ENCODE data around the gene KCNT1. TPM values are rescaled to one million over a fixed set of nuclear protein-coding genes. Genes with fewer than 3 reads are reported as not detected.

Gene KCNT1
- total and polyA plus RNA-seq, 10 of the 15 experiments (the other 5 are each of a cell fraction or from before 2014, with no cell fraction given): not detected

- TF ChIP-seq E2F4 (IDR thresholded peaks at IDR 0.05; ENCODE audit: low read depth, low read length): no peak
Observed at GRCh38 chr9:135760465-135760864, 58.5 kb downstream of the KCNT1 start (continued).

- no peak for DNase-seq (ENCODE audit: low read depth, low spot score)
- Histone ChIP-seq H4K20me1 (ENCODE audit: control insufficient read depth, insufficient read depth) (no peaks in the 10 kb centered on the region), H3K9me3 (replicated peaks; ENCODE audit: control insufficient read depth, insufficient read depth, low read length) (no peaks in the 10 kb centered on the region; the same call in 2 of the 3 replicates), H3K4me1 (ENCODE audit: control insufficient read depth, insufficient read depth, low read length) (no peaks in the 10 kb centered on the region), H3K27ac (ENCODE audit: control insufficient read depth, insufficient read depth) (no peak overlapping the region), H3K36me3 (ENCODE audit: control insufficient read depth in 2 of 2, insufficient read depth in 2 of 2, low read length in 1 of 2) (no peaks in the 10 kb centered on the region), H2AFZ (ENCODE audit: control insufficient read depth, low read depth, low read length) (no peak overlapping the region), H3K9ac (ENCODE audit: control insufficient read depth, insufficient read depth, low read length) (no peak overlapping the region), H3K4me3 (no peak overlapping the region), H3K79me2 (ENCODE audit: control insufficient read depth, insufficient read depth, low read length) (no peaks in the 10 kb centered on the region), H3K27me3 (replicated peaks in 1 of 2; ENCODE audit: control insufficient read depth in 2 of 2, insufficient read depth in 2 of 2, low read length in 1 of 2) (no peaks in the 10 kb centered on the region), H3K4me2 (ENCODE audit: control insufficient read depth, insufficient read depth) (no peak overlapping the region)
- 9% methylated on average over 19 of the region's 20 CpGs for WGBS (ENCODE audit: insufficient coverage, insufficient replicate concordance, low lambda C conversion rate, missing lambda C conversion rate)
- POLR2A ChIA-PET: no interaction called here
- SMC1A ChIA-PET (ENCODE audit: uncharacterized antibody, unreplicated experiment): no interaction called here
- RAD21 ChIA-PET (ENCODE audit: unreplicated experiment): no interaction called here
- no peak for TF ChIP-seq ETV6 (conservative IDR thresholded peaks at IDR 0.05 in 1 of 2, IDR thresholded peaks at IDR 0.05 in 1 of 2; ENCODE audit: borderline replicate concordance in 1 of 2, low read depth in 1 of 2)
- TF ChIP-seq CHD2 (IDR thresholded peaks at IDR 0.05; ENCODE audit: borderline replicate concordance, low read depth, low read length): no peak
- no peak for TF ChIP-seq HCFC1 (IDR thresholded peaks at IDR 0.05; ENCODE audit: low read length)
- TF ChIP-seq MYB (IDR thresholded peaks at IDR 0.05; ENCODE audit: borderline replicate concordance, low read depth, low read length): no peak
- TF ChIP-seq CHD4 (IDR thresholded peaks at IDR 0.05): no peak
- no peak for TF ChIP-seq STAT3 (IDR thresholded peaks at IDR 0.05; ENCODE audit: low read depth, low read length)
- no peak for TF ChIP-seq ZBTB4 (CRISPR knock-in tag; IDR thresholded peaks at IDR 0.05)
- no peak for TF ChIP-seq CREB1 (IDR thresholded peaks at IDR 0.05; ENCODE audit: low read depth)
- BruUV-seq (replicated peaks): no TSS peak
- intact Hi-C loops (cut with micrococcal nuclease; ENCODE audit: unreplicated experiment): no loop called here
- no peak for ATAC-seq
- in situ Hi-C loops (cut with MboI): no loop called here
- no peak for FAIRE-seq
- CTCF ChIA-PET: no interaction called here
Observed at GRCh38 chr9:135761150-135761844, 59.3 kb downstream of the KCNT1 start.

Measured in GM12878 (cell line).